ENCODE results near the gene FIS1. TPM values are rescaled to one million over a fixed set of nuclear protein-coding genes. Genes with fewer than 3 reads are reported as not detected.
"Not testable (repeated sequence)": the region's sequence is repeated elsewhere in the genome, so short reads cannot be mapped to it uniquely, and the experiment has no call there.

Gene FIS1
- total and polyA plus RNA-seq, 4 donors, result 115 to 244 (median 222) TPM

- H3K36me3 ChIP-seq (ENCODE audit: control insufficient read depth, insufficient read depth, low read length); DNase-seq (ENCODE audit: low read depth in 4 of 6, low spot score in 6 of 6); H3K9me3 ChIP-seq (ENCODE audit: control insufficient read depth, insufficient read depth, low read length); H3K27ac ChIP-seq (ENCODE audit: low read depth, low read length); H3K4me1 ChIP-seq (ENCODE audit: control insufficient read depth, insufficient read depth, low read length); H3K4me3 ChIP-seq (ENCODE audit: low read depth, low read length); H3K27me3 ChIP-seq (ENCODE audit: control insufficient read depth, insufficient read depth, low read length): not testable (repeated sequence)
- 75% methylated on average over 4 of the region's 6 CpGs for WGBS (ENCODE audit: insufficient coverage)
Observed at GRCh38 chr7:101264102-101264706, 19.3 kb upstream of the FIS1 start.

GRCh38 chr7:101258243-101258731, 13.4 kb upstream of the FIS1 start:
- no peaks in the 10 kb centered on the region for H3K9me3 ChIP-seq (ENCODE audit: control insufficient read depth, insufficient read depth, low read length)
- no peaks in the 10 kb centered on the region for H3K36me3 ChIP-seq (ENCODE audit: control insufficient read depth, insufficient read depth, low read length)
- H3K27ac ChIP-seq (ENCODE audit: low read depth, low read length), result no peak overlapping the region
- H3K27me3 ChIP-seq (ENCODE audit: control insufficient read depth, insufficient read depth, low read length), result peaks cover 2% of the 10 kb centered on the region
- DNase-seq (ENCODE audit: low read depth in 4 of 6, low spot score in 6 of 6), result no peak
- no peaks in the 10 kb centered on the region for H3K4me1 ChIP-seq (ENCODE audit: control insufficient read depth, insufficient read depth, low read length)
- no peak overlapping the region for H3K4me3 ChIP-seq (ENCODE audit: low read depth, low read length)
- 100% methylated on average over 1 of the region's 7 CpGs for WGBS (ENCODE audit: insufficient coverage)

- no peak for DNase-seq (ENCODE audit: low read depth in 4 of 6, low spot score in 6 of 6)
- no CpG with 5 or more reads among the region's 4 CpGs for WGBS (ENCODE audit: insufficient coverage)
- Histone ChIP-seq H3K36me3 (ENCODE audit: control insufficient read depth, insufficient read depth, low read length) (peaks cover under 1% of the 10 kb centered on the region), H3K9me3 (ENCODE audit: control insufficient read depth, insufficient read depth, low read length) (no peaks in the 10 kb centered on the region), H3K27ac (ENCODE audit: low read depth, low read length) (no peak overlapping the region), H3K4me1 (ENCODE audit: control insufficient read depth, insufficient read depth, low read length) (peaks cover 17% of the 10 kb centered on the region), H3K4me3 (ENCODE audit: low read depth, low read length) (no peak overlapping the region), H3K27me3 (ENCODE audit: control insufficient read depth, insufficient read depth, low read length) (peaks cover 2% of the 10 kb centered on the region)
Observed at GRCh38 chr7:101255796-101256195, 10.9 kb upstream of the FIS1 start.

GRCh38 chr7:101253199-101253598, 8.3 kb upstream of the FIS1 start:
- not testable (repeated sequence) for H3K9me3 ChIP-seq (ENCODE audit: control insufficient read depth, insufficient read depth, low read length); H3K27me3 ChIP-seq (ENCODE audit: control insufficient read depth, insufficient read depth, low read length); H3K4me3 ChIP-seq (ENCODE audit: low read depth, low read length); H3K27ac ChIP-seq (ENCODE audit: low read depth, low read length); DNase-seq (ENCODE audit: low read depth in 4 of 6, low spot score in 6 of 6)
- Histone ChIP-seq H3K36me3 (ENCODE audit: control insufficient read depth, insufficient read depth, low read length) (peaks cover 21% of the 10 kb centered on the region), H3K4me1 (ENCODE audit: control insufficient read depth, insufficient read depth, low read length) (peaks cover 21% of the 10 kb centered on the region)
- WGBS (ENCODE audit: insufficient coverage), result 94% methylated on average over 4 of the region's 5 CpGs

- H3K36me3 ChIP-seq (ENCODE audit: control insufficient read depth, insufficient read depth, low read length), result peaks cover 30% of the 10 kb centered on the region
- H3K27me3 ChIP-seq (ENCODE audit: control insufficient read depth, insufficient read depth, low read length), result peaks cover 2% of the 10 kb centered on the region
- no peaks in the 10 kb centered on the region for H3K9me3 ChIP-seq (ENCODE audit: control insufficient read depth, insufficient read depth, low read length)
- H3K27ac ChIP-seq (ENCODE audit: low read depth, low read length), result peak overlapping the region; percentile 52
- H3K4me3 ChIP-seq (ENCODE audit: low read depth, low read length), result peak overlapping the region; percentile 91
- H3K4me1 ChIP-seq (ENCODE audit: control insufficient read depth, insufficient read depth, low read length), result peaks cover 21% of the 10 kb centered on the region
- peak; percentile 94 to 99 (median 98) for DNase-seq (ENCODE audit: low read depth in 4 of 6, low spot score in 6 of 6)
- WGBS (ENCODE audit: insufficient coverage), result under 1% methylated on average over 46 of the region's 55 CpGs
Observed at GRCh38 chr7:101251871-101252659, 7.2 kb upstream of the FIS1 start.

- DNase-seq (ENCODE audit: low read depth in 4 of 6, low spot score in 6 of 6), result no peak
- H3K9me3 ChIP-seq (ENCODE audit: control insufficient read depth, insufficient read depth, low read length), result no peaks in the 10 kb centered on the region
- H3K27me3 ChIP-seq (ENCODE audit: control insufficient read depth, insufficient read depth, low read length), result no peaks in the 10 kb centered on the region
- H3K4me3 ChIP-seq (ENCODE audit: low read depth, low read length), result no peak overlapping the region
- peaks cover 25% of the 10 kb centered on the region for H3K4me1 ChIP-seq (ENCODE audit: control insufficient read depth, insufficient read depth, low read length)
- 88% methylated on average over 3 of the region's 3 CpGs for WGBS (ENCODE audit: insufficient coverage)
- H3K27ac ChIP-seq (ENCODE audit: low read depth, low read length), result no peak overlapping the region
- peaks cover 30% of the 10 kb centered on the region for H3K36me3 ChIP-seq (ENCODE audit: control insufficient read depth, insufficient read depth, low read length)
Observed at GRCh38 chr7:101250324-101250723, 5.4 kb upstream of the FIS1 start.

GRCh38 chr7:101248276-101248675, 3.4 kb upstream of the FIS1 start:
- 100% methylated on average over 4 of the region's 5 CpGs for WGBS (ENCODE audit: insufficient coverage)
- Histone ChIP-seq H3K27me3 (ENCODE audit: control insufficient read depth, insufficient read depth, low read length) (no peaks in the 10 kb centered on the region), H3K36me3 (ENCODE audit: control insufficient read depth, insufficient read depth, low read length) (peaks cover 30% of the 10 kb centered on the region), H3K4me3 (ENCODE audit: low read depth, low read length) (no peak overlapping the region), H3K9me3 (ENCODE audit: control insufficient read depth, insufficient read depth, low read length) (no peaks in the 10 kb centered on the region), H3K4me1 (ENCODE audit: control insufficient read depth, insufficient read depth, low read length) (peaks cover 39% of the 10 kb centered on the region), H3K27ac (ENCODE audit: low read depth, low read length) (no peak overlapping the region)
- no peak for DNase-seq (ENCODE audit: low read depth in 4 of 6, low spot score in 6 of 6)

GRCh38 chr7:101245147-101245668, 327 bp upstream of the FIS1 start:
- Histone ChIP-seq H3K4me3 (ENCODE audit: low read depth, low read length) (peak overlapping the region; percentile 95), H3K9me3 (ENCODE audit: control insufficient read depth, insufficient read depth, low read length) (no peaks in the 10 kb centered on the region), H3K36me3 (ENCODE audit: control insufficient read depth, insufficient read depth, low read length) (peaks cover 42% of the 10 kb centered on the region), H3K27ac (ENCODE audit: low read depth, low read length) (peak overlapping the region; percentile 96), H3K27me3 (ENCODE audit: control insufficient read depth, insufficient read depth, low read length) (no peaks in the 10 kb centered on the region), H3K4me1 (ENCODE audit: control insufficient read depth, insufficient read depth, low read length) (peaks cover 20% of the 10 kb centered on the region)
- 22% methylated on average over 31 of the region's 32 CpGs for WGBS (ENCODE audit: insufficient coverage)
- no peak for DNase-seq (ENCODE audit: low read depth in 4 of 6, low spot score in 6 of 6)

- DNase-seq (ENCODE audit: low read depth in 4 of 6, low spot score in 6 of 6), result no peak
- H3K27ac ChIP-seq (ENCODE audit: low read depth, low read length), result peak overlapping the region; percentile 96
- no peaks in the 10 kb centered on the region for H3K27me3 ChIP-seq (ENCODE audit: control insufficient read depth, insufficient read depth, low read length)
- peak overlapping the region; percentile 95 for H3K4me3 ChIP-seq (ENCODE audit: low read depth, low read length)
- H3K4me1 ChIP-seq (ENCODE audit: control insufficient read depth, insufficient read depth, low read length), result peaks cover 29% of the 10 kb centered on the region
- peaks cover 44% of the 10 kb centered on the region for H3K36me3 ChIP-seq (ENCODE audit: control insufficient read depth, insufficient read depth, low read length)
- H3K9me3 ChIP-seq (ENCODE audit: control insufficient read depth, insufficient read depth, low read length), result no peaks in the 10 kb centered on the region
- 17% methylated on average over 23 of the region's 28 CpGs for WGBS (ENCODE audit: insufficient coverage)
Observed at GRCh38 chr7:101243646-101244374, 1.1 kb downstream of the FIS1 start.

All from spinal cord (tissue), 10 donors.